Neural progenitor cell (in vitro differentiated cells): ENCODE measurements around the gene SPOCK1. TPM values are rescaled to one million over a fixed set of nuclear protein-coding genes. Genes with fewer than 3 reads are reported as not detected.

Experiments
- DNase-seq: peaks from one replicate; pipeline ENCODE4 v3.0.0-alpha.2; 2016; ENCODE audit warnings: low spot score
- H2AFZ ChIP-seq: fragments of 200-600 bp; sonication (generic); replicated peaks from 2 replicates; pipeline ENCODE4 v1.6.1; 2016; ENCODE audit warnings: antibody characterized with exemption
- H3F3A ChIP-seq: fragments of 200-600 bp; sonication (generic); 2 replicates; pipeline ENCODE4 v1.6.1; 2016; ENCODE audit warnings: antibody characterized with exemption, low read depth
- H3K27ac ChIP-seq: fragments of 200-600 bp; sonication (generic); 2 replicates; pipeline ENCODE4 v1.5.1; 2016; ENCODE audit warnings: mild to moderate bottlenecking
- H3K27me3 ChIP-seq: fragments of 200-600 bp; sonication (generic); 2 replicates; pipeline ENCODE4 v1.6.1; 2016; ENCODE audit warnings: mild to moderate bottlenecking, moderate library complexity
- H3K36me3 ChIP-seq: fragments of 200-600 bp; sonication (generic); 2 replicates; pipeline ENCODE4 v1.5.1; 2016
- H3K4me1 ChIP-seq: fragments of 200-600 bp; sonication (generic); 2 replicates; pipeline ENCODE4 v1.6.1; 2016; ENCODE audit warnings: mixed run types
- H3K4me2 ChIP-seq: fragments of 200-600 bp; sonication (generic); 2 replicates; pipeline ENCODE4 v1.6.1; 2016
- H3K4me3 ChIP-seq: fragments of 200-600 bp; sonication (generic); 2 replicates; pipeline ENCODE4 v1.5.1; 2016
- H3K79me2 ChIP-seq: fragments of 200-600 bp; sonication (generic); 2 replicates; pipeline ENCODE4 v1.6.1; 2016; ENCODE audit warnings: low read depth
- H3K9ac ChIP-seq: fragments of 200-600 bp; sonication (generic); 2 replicates; pipeline ENCODE4 v1.6.1; 2016
- H3K9me3 ChIP-seq: fragments of 200-600 bp; sonication (generic); 2 replicates; pipeline ENCODE4 v1.5.1; 2016; ENCODE audit warnings: low read depth
- H4K20me1 ChIP-seq: fragments of 200-600 bp; sonication (generic); 2 replicates; pipeline ENCODE4 v1.6.1; 2016; ENCODE audit warnings: low read depth
- H3K27ac Mint-ChIP-seq: 3 replicates; pipeline ENCODE4 v1.8.0; 2021; ENCODE audit warnings: mixed read lengths
- H3K27me3 Mint-ChIP-seq: 2 replicates; pipeline ENCODE4 v1.8.0; 2022; ENCODE audit warnings: low read depth, mild to moderate bottlenecking, inconsistent platforms, moderate library complexity, mixed read lengths; ENCODE audit not compliant: insufficient read depth
- H3K36me3 Mint-ChIP-seq: 3 replicates; pipeline ENCODE4 v1.8.0; 2021; ENCODE audit warnings: mixed read lengths
- H3K4me1 Mint-ChIP-seq: 3 replicates; pipeline ENCODE4 v1.8.0; 2021; ENCODE audit warnings: mixed read lengths
- H3K4me3 Mint-ChIP-seq: 3 replicates; pipeline ENCODE4 v1.8.0; 2021; ENCODE audit warnings: mild to moderate bottlenecking, moderate library complexity, mixed read lengths
- H3K9me3 Mint-ChIP-seq: 3 replicates; pipeline ENCODE4 v1.8.0; 2020; ENCODE audit warnings: mixed read lengths
- CTCF ChIP-seq: fragments of 200-600 bp; sonication (generic); IDR thresholded peaks from 2 replicates; pipeline ENCODE4 v1.5.1; 2017; ENCODE audit warnings: antibody characterized with exemption, mild to moderate bottlenecking
- EZH2 ChIP-seq: fragments of 200-600 bp; sonication (generic); IDR thresholded peaks from 2 replicates; pipeline ENCODE4 v1.6.1; 2017; ENCODE audit warnings: antibody characterized with exemption, mild to moderate bottlenecking, moderate library complexity
- EZH2phosphoT487 ChIP-seq: fragments of 200-600 bp; sonication (generic); IDR thresholded peaks from 2 replicates; pipeline ENCODE4 v1.6.1; 2017; ENCODE audit warnings: antibody characterized with exemption
- total RNA-seq: library from RNA; depleted of rRNA; stranded (reverse); fragments of >200 nt; gene quantifications from 2 replicates; pipeline ENCODE4 v1.2.3, GENCODE V29; 2015; ENCODE audit warnings: low replicate concordance

SPOCK1 gene
- total RNA-seq, 1 donor from 2014 or later = 6.9 TPM

- Mint-ChIP-seq H3K9me3 (no peaks in the 10 kb centered on the region), H3K36me3 (no peaks in the 10 kb centered on the region), H3K27ac (no peak overlapping the region), H3K27me3 (no peaks in the 10 kb centered on the region), H3K4me1 (peaks cover 6% of the 10 kb centered on the region), H3K4me3 (no peak overlapping the region)
- no peaks in the 10 kb centered on the region for H3K9me3 ChIP-seq
- no peaks in the 10 kb centered on the region for H3K79me2 ChIP-seq
- H3K27ac ChIP-seq = no peak overlapping the region
- no peaks in the 10 kb centered on the region for H3F3A ChIP-seq
- H3K4me1 ChIP-seq = peaks cover 6% of the 10 kb centered on the region
- H2AFZ ChIP-seq = no peak overlapping the region
- no peak overlapping the region for H3K4me3 ChIP-seq
- H3K36me3 ChIP-seq = no peaks in the 10 kb centered on the region
- no peak for DNase-seq
- peaks cover 9% of the 10 kb centered on the region for H3K27me3 ChIP-seq
- no peak overlapping the region for H3K9ac ChIP-seq
- H4K20me1 ChIP-seq = no peaks in the 10 kb centered on the region
- H3K4me2 ChIP-seq = no peak overlapping the region
- no peak for TF ChIP-seq EZH2phosphoT487
Measured at GRCh38 chr5:137490591-137490990, 8.5 kb downstream of the SPOCK1 start.

- no peak overlapping the region for H3K4me2 ChIP-seq
- H3K4me3 Mint-ChIP-seq = no peak overlapping the region
- no peaks in the 10 kb centered on the region for H3K27me3 ChIP-seq
- H3K79me2 ChIP-seq = no peaks in the 10 kb centered on the region
- no peaks in the 10 kb centered on the region for H4K20me1 ChIP-seq
- H3K36me3 ChIP-seq = no peaks in the 10 kb centered on the region
- H2AFZ ChIP-seq = no peak overlapping the region
- H3K36me3 Mint-ChIP-seq = no peaks in the 10 kb centered on the region
- H3K27ac ChIP-seq = no peak overlapping the region
- no peak for TF ChIP-seq EZH2phosphoT487
- no peak for TF ChIP-seq CTCF
- TF ChIP-seq EZH2 = no peak
- no peaks in the 10 kb centered on the region for H3K4me1 Mint-ChIP-seq
- no peak for DNase-seq
- no peaks in the 10 kb centered on the region for H3K9me3 Mint-ChIP-seq
- no peaks in the 10 kb centered on the region for H3F3A ChIP-seq
- H3K27me3 Mint-ChIP-seq = no peaks in the 10 kb centered on the region
- no peak overlapping the region for H3K4me3 ChIP-seq
- no peak overlapping the region for H3K9ac ChIP-seq
- no peaks in the 10 kb centered on the region for H3K9me3 ChIP-seq
- H3K27ac Mint-ChIP-seq = no peak overlapping the region
- no peaks in the 10 kb centered on the region for H3K4me1 ChIP-seq
Measured at GRCh38 chr5:137488974-137489373, 10.2 kb downstream of the SPOCK1 start.

GRCh38 chr5:137488516-137488915, 10.6 kb downstream of the SPOCK1 start:
- Histone ChIP-seq H3F3A (no peaks in the 10 kb centered on the region), H3K27ac (no peak overlapping the region), H3K4me1 (no peaks in the 10 kb centered on the region), H3K36me3 (no peaks in the 10 kb centered on the region), H4K20me1 (no peaks in the 10 kb centered on the region), H3K9me3 (no peaks in the 10 kb centered on the region), H3K27me3 (no peaks in the 10 kb centered on the region), H2AFZ (no peak overlapping the region), H3K9ac (no peak overlapping the region), H3K79me2 (no peaks in the 10 kb centered on the region), H3K4me2 (no peak overlapping the region), H3K4me3 (no peak overlapping the region)
- no peaks in the 10 kb centered on the region for H3K36me3 Mint-ChIP-seq
- H3K9me3 Mint-ChIP-seq = no peaks in the 10 kb centered on the region
- H3K27me3 Mint-ChIP-seq = no peaks in the 10 kb centered on the region
- TF ChIP-seq CTCF (no peak), EZH2phosphoT487 (no peak), EZH2 (no peak)
- DNase-seq = no peak
- no peaks in the 10 kb centered on the region for H3K4me1 Mint-ChIP-seq
- H3K4me3 Mint-ChIP-seq = no peak overlapping the region
- H3K27ac Mint-ChIP-seq = no peak overlapping the region

- Mint-ChIP-seq H3K4me3 (no peak overlapping the region), H3K27ac (no peak overlapping the region), H3K27me3 (no peaks in the 10 kb centered on the region), H3K36me3 (no peaks in the 10 kb centered on the region), H3K9me3 (no peaks in the 10 kb centered on the region), H3K4me1 (no peaks in the 10 kb centered on the region)
- no peaks in the 10 kb centered on the region for H4K20me1 ChIP-seq
- no peaks in the 10 kb centered on the region for H3K36me3 ChIP-seq
- H3K27ac ChIP-seq = no peak overlapping the region
- no peak for DNase-seq
- H2AFZ ChIP-seq = no peak overlapping the region
- H3K79me2 ChIP-seq = no peaks in the 10 kb centered on the region
- no peaks in the 10 kb centered on the region for H3K27me3 ChIP-seq
- H3K4me1 ChIP-seq = no peaks in the 10 kb centered on the region
- no peaks in the 10 kb centered on the region for H3K9me3 ChIP-seq
- H3F3A ChIP-seq = no peaks in the 10 kb centered on the region
- H3K4me3 ChIP-seq = no peak overlapping the region
- TF ChIP-seq CTCF (no peak), EZH2phosphoT487 (no peak), EZH2 (no peak)
- no peak overlapping the region for H3K9ac ChIP-seq
- H3K4me2 ChIP-seq = no peak overlapping the region
Measured at GRCh38 chr5:137487600-137487999, 11.5 kb downstream of the SPOCK1 start.
